ENCODE data around the gene SLC12A3. TPM values are rescaled to one million over a fixed set of nuclear protein-coding genes. Genes with fewer than 3 reads are reported as not detected.
A peak's percentile ranks its signal among the peaks of the same experiment; 100 is the strongest.

The SLC12A3 gene
- total RNA-seq, 2 donors from 2014 or later, result not detected

GRCh38 chr16:56956076-56956475 lies 91.1 kb downstream of the SLC12A3 start:
- DNase-seq, result no peak
- Mint-ChIP-seq H3K4me1 (ENCODE audit: low read depth) (peaks cover 11% of the 10 kb centered on the region), H3K36me3 (ENCODE audit: insufficient read depth in 2 of 2) (no peaks in the 10 kb centered on the region), H3K9me3 (no peaks in the 10 kb centered on the region), H3K4me3 (no peak overlapping the region), H3K27ac (no peak overlapping the region), H3K27me3 (ENCODE audit: low read depth) (no peaks in the 10 kb centered on the region)
- ATAC-seq (replicated peaks in 1 of 2), result no peak

GRCh38 chr16:56956756-56957155 lies 91.7 kb downstream of the SLC12A3 start:
- peaks cover 4% of the 10 kb centered on the region for H3K4me1 Mint-ChIP-seq (ENCODE audit: low read depth)
- ATAC-seq (replicated peaks in 1 of 2), result no peak
- no peak overlapping the region for H3K27ac Mint-ChIP-seq
- no peaks in the 10 kb centered on the region for H3K27me3 Mint-ChIP-seq (ENCODE audit: low read depth)
- H3K4me3 Mint-ChIP-seq, result no peak overlapping the region
- no peaks in the 10 kb centered on the region for H3K36me3 Mint-ChIP-seq (ENCODE audit: insufficient read depth in 2 of 2)
- no peaks in the 10 kb centered on the region for H3K9me3 Mint-ChIP-seq
- DNase-seq, result no peak

- H3K4me1 Mint-ChIP-seq (ENCODE audit: low read depth), result peaks cover 21% of the 10 kb centered on the region
- H3K4me3 Mint-ChIP-seq, result no peak overlapping the region
- ATAC-seq (replicated peaks in 1 of 2), result no peak
- H3K36me3 Mint-ChIP-seq (ENCODE audit: insufficient read depth in 2 of 2), result no peaks in the 10 kb centered on the region
- H3K9me3 Mint-ChIP-seq, result no peaks in the 10 kb centered on the region
- H3K27ac Mint-ChIP-seq, result no peak overlapping the region
- H3K27me3 Mint-ChIP-seq (ENCODE audit: low read depth), result no peaks in the 10 kb centered on the region
- no peak for DNase-seq
These were observed 95.8 kb downstream of the SLC12A3 start for GRCh38 chr16:56960681-56961281.

- H3K27ac Mint-ChIP-seq, result no peak overlapping the region
- no peaks in the 10 kb centered on the region for H3K9me3 Mint-ChIP-seq
- peaks cover 24% of the 10 kb centered on the region for H3K4me1 Mint-ChIP-seq (ENCODE audit: low read depth)
- no peaks in the 10 kb centered on the region for H3K27me3 Mint-ChIP-seq (ENCODE audit: low read depth)
- ATAC-seq (replicated peaks in 1 of 2), result no peak
- no peak for DNase-seq
- H3K4me3 Mint-ChIP-seq, result no peak overlapping the region
- no peaks in the 10 kb centered on the region for H3K36me3 Mint-ChIP-seq (ENCODE audit: insufficient read depth in 2 of 2)
These were observed 96.4 kb downstream of the SLC12A3 start for GRCh38 chr16:56961386-56961785.

- H3K9me3 Mint-ChIP-seq, result no peaks in the 10 kb centered on the region
- H3K4me1 Mint-ChIP-seq (ENCODE audit: low read depth), result peaks cover 19% of the 10 kb centered on the region
- DNase-seq, result no peak
- no peak for ATAC-seq (replicated peaks in 1 of 2)
- H3K36me3 Mint-ChIP-seq (ENCODE audit: insufficient read depth in 2 of 2), result no peaks in the 10 kb centered on the region
- H3K27ac Mint-ChIP-seq, result no peak within 1 kb of the TSS
- H3K4me3 Mint-ChIP-seq, result no peak within 1 kb of the TSS
- H3K27me3 Mint-ChIP-seq (ENCODE audit: low read depth), result no peaks in the 10 kb centered on the region
These were observed 96.9 kb downstream of the SLC12A3 start, which contains the start of gene CETP for GRCh38 chr16:56961851-56962281. TSS of gene CETP (plus strand) at chr16:56961950. CDS start at chr16:56961980, 30 bp downstream.

- H3K36me3 Mint-ChIP-seq (ENCODE audit: insufficient read depth in 2 of 2), result no peaks in the 10 kb centered on the region
- no peaks in the 10 kb centered on the region for H3K27me3 Mint-ChIP-seq (ENCODE audit: low read depth)
- no peaks in the 10 kb centered on the region for H3K9me3 Mint-ChIP-seq
- H3K27ac Mint-ChIP-seq, result peak overlapping the region; percentile 83
- DNase-seq, result peak; percentile 96 to 98
- peak; percentile 90 to 92 for ATAC-seq (replicated peaks in 1 of 2)
- H3K4me1 Mint-ChIP-seq (ENCODE audit: low read depth), result peaks cover 19% of the 10 kb centered on the region
- H3K4me3 Mint-ChIP-seq, result no peak overlapping the region
These were observed 99.5 kb downstream of the SLC12A3 start for GRCh38 chr16:56964243-56965148.

Other genes starting within 250 kb of the SLC12A3 start
- 100 to 1,000 TPM in 1 of 2 donors, 10 to 100 TPM in 1; 94.7 to 204 TPM for gene MT1E, start 239.4 kb upstream of the SLC12A3 start, total RNA-seq
- under 1 TPM in 1 of 2 donors, not detected in 1; 0.91 TPM for gene MT1M, start 232.5 kb upstream of the SLC12A3 start, total RNA-seq
- 1 to 10 TPM in 1 of 2 donors, under 1 TPM in 1; 0.74 to 1.5 TPM for gene MT1A, start 226.5 kb upstream of the SLC12A3 start, total RNA-seq
- not detected for gene MT1B, start 213.3 kb upstream of the SLC12A3 start, total RNA-seq
- gene MT1F, start 207.2 kb upstream of the SLC12A3 start, total RNA-seq, result 10 to 100 TPM; 39.1 to 48.4 TPM
- gene MT1G, start 197.1 kb upstream of the SLC12A3 start, total RNA-seq, result 10 to 100 TPM; 26.8 to 45.6 TPM
- gene MT1H, start 195.4 kb upstream of the SLC12A3 start, total RNA-seq, result 10 to 100 TPM in 1 of 2 donors, 1 to 10 TPM in 1; 9.6 to 37.5 TPM
- 10 to 100 TPM; 39.4 to 39.8 TPM for gene MT1X, start 182.7 kb upstream of the SLC12A3 start, total RNA-seq
- 100 to 1,000 TPM; 112 to 155 TPM for gene NUP93, start 135.1 kb upstream of the SLC12A3 start, total RNA-seq
- gene HERPUD1, start 66.9 kb downstream of the SLC12A3 start, total RNA-seq, result 100 to 1,000 TPM; 350 to 403 TPM
- gene CETP, start 96.7 kb downstream of the SLC12A3 start, total RNA-seq, result under 1 TPM in 1 of 2 donors, not detected in 1; 0.36 TPM
- gene NLRC5, start 124.3 kb downstream of the SLC12A3 start, total RNA-seq, result 100 to 1,000 TPM; 239 to 256 TPM
- gene CPNE2, start 227.4 kb downstream of the SLC12A3 start, total RNA-seq, result 10 to 100 TPM in 1 of 2 donors, 1 to 10 TPM in 1; 9.4 to 15.1 TPM